ENCODE data around the gene FAM118B.
"Not testable (repeated sequence)": the region's sequence is repeated elsewhere in the genome, so short reads cannot be mapped to it uniquely, and the experiment has no call there.

Gene FAM118B

DNA sequence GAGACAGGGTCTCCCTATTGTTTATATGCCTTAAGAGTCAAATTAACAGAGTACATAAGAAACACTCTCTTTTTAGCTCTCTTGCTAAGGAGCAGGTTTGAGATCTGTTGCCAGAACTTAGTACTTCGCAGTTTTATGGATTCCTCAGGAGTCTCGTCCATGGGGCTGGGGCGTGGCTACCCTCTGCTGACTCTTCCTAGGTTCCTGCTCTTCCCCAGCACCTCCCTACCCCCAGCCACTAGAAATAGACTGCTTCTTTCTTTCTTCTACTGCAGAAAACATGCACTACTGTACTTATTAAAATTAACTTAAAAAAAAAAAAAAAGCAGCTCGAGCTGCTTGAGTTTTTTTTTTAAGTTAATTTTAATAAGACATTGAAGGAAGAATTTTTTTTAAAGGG, 8.0 kb downstream of the FAM118B start:
- no peak for DNase-seq

DNA sequence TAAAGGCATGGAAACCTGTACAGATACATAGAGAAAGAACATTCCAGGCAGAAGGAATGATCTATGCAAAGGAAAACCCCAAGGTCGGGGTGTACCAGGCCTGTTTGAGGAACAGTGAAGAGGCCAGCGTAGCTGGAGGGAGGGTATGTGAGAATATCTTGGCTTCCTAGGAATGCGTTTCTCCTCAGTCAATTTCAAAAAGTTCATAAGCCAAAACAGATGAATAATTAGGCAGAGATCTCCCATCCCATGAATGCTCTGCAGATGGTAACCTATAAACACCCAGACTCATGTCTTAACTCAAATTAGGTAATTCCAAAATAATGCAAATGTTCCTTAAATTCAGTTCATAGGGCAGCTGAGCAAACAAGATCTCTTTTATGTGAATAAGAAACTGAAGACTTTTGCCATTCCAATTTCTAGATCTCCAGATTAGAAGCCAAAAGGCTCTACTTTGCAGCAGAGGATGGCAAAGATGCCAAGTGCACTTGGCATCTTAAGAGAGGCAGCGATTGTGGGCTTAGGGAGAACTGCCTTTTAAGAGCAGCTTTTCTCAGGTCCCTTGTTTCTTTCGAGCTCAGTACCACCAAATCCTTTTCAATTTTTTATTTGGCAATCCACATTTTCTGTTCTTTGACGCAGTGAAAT, 13.2 kb downstream of the FAM118B start:
- no peak for DNase-seq

DNA sequence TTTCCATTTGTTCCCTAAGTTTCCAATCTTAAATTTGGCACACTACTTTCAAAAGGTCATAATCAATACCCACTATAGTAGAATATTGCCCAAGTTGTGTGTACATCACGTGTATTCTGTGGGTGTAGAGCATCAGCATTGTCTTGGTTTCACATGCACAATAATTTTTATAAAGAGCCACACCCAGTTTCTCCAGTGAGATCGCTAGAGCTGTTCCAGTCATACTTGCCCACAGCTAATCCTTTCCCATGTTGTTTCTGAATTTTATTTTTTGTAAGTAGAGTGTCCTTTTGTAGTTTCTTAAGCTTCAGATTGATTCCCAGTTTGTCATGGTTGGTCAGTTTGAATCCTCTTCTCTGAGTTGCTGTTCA, 13.7 kb downstream of the FAM118B start:
- no peak for DNase-seq

DNA sequence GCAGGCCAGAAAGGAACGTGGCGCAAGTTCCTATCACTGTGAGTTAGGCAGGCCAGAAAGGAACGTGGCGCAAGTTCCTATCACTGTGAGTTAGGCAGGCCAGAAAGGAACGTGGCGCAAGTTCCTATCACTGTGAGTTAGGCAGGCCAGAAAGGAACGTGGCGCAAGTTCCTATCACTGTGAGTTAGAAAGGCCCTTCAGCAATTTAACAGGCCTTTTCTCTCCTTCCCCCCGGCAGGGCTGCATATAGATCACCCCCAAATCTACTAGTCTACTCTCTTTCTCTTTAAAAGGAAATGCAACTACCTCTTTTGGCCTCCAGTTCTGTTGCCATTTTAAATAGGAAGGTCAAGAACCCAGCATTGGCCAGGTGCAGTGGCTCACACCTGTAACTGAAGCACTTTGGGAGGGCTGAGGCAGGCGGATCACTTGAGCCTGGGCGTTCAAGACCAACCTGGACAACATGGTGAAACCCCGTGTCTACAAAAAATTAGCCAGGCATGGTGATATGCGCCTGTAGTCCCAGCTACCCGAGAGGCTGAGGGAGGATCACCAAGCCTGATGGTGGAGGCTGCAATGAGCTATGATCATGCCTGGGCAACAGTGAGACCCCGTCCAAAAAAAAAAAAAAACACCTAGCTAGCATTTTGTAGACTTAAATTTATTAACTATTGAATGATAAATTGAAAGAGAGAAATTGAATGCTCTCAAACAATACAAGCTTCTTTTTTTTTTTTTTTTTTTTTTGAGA, 14.9 kb downstream of the FAM118B start:
- no peak for DNase-seq

DNA sequence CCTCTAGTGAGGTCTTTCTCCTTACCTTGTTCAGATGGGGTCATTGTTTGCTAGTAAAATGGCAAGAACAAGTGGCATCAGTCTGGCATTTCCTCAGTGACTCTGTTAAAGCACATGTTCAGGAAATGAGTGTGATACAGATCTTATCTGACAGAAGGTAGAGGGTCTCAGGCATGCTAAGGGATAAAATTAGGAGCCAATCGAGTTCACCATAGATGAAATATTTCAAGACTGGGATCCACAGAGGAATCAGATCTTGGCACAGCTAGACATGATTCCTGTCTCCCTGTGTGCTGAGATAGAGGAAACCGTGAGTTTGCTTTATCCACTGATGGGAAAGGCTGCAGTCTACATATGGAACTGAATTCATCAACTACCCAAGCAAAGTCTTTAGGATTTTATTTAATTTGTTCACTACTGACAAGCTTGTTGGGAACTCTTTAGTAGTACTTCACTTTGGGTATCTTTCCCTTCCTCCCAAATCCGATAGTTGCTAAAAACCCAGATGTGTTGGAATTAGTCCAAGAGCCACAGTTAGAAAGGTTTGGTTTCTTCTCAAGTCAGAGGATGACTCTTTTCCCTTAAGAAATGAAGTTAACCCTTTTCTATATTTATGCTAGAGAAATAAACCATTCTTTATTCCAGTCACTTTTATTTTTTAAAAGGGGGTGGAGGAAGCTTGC, 18.4 kb downstream of the FAM118B start:
- DNase-seq: no peak

DNA sequence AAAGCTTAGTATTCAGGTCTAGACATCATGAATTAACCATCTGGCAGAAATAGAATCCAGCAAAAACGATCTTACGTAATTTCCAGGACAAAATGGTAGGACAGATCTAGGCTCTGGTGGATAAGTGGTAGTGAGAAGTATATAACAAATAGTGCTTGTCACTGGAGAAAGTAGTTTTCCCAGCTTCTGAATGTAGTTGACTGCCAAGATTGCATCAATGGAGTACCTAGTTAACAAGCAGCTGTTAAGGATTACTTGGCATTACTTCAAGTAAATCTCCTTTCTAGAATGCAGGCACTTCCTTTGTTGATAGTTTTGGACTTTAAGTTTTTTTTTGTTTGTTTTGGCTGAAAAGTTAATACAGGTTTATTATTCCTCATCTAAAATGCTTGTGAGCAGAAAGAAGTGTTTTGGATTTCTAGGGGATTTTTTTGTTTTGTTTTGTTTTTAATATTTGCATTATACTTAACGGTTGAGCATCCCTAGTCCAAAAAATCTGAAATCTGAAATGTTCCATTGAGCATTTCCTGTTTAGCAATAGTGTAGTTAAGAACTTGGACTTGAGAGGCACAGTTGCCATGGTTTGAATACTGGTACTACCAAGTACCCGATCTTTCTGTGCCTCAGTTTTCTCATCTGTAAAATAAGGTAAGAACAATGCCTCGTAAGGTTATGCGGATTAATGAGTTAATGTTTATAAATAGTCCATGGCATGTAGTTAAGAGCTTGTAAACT, 20.3 kb downstream of the FAM118B start:
- no peak for DNase-seq

DNA sequence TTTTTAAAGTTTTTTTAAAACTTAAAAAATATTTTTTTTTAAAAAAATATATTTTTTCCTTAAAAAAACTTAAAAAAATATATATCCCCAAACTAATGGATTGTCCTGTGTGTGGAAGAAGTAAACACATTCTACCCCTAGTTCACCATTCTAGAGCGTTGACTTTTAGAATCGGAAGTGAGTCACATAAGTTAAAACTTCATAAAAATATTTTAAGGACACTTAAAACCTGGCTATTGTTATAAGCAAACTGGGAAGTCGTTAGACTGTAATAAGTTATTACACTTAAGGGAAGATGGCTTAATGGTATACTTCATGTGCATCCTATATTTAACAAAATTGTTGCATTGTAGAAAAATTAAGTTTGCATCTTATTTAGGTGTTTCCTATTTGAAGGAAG, 21.1 kb downstream of the FAM118B start:
- no peak for DNase-seq

DNA sequence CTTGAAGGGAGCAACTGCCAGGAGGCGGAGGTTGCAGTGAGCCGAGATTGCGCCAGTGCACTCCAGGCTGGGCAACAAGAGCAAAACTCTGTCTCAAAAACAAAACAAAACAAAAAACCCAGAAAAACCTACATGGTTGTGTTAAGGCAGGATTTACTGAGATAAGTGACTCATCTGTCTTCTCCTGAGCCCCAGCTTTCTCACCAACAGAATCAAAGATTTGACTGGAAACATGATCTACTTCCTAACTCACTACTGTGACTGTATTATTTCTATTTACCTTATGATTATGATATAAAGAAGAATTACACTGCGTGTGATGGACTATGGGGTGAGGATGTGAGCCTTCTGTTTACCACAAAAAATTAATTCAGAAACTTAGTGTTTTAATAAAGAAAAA, 21.8 kb downstream of the FAM118B start:
- DNase-seq: no peak

DNA sequence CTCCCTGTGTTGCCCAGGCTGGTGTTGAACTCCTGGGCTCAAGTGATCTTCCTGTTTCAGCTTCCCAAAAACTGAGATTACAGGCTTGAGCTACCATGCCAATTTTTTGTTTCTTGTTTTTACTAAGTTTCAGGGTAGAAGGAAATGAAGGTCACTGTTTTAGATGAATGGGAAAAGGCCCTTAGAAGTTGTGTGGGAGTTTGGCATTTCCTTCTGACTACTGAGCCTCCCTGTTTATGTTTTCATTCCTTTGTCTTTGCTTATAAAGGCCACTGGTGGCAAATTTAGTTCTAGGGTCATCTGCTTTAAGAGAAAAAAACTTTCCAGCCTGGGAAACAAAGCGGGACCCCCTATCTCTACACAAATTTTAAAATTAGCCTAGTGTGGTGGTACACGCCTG, 35.1 kb downstream of the FAM118B start:
- DNase-seq: no peak

DNA sequence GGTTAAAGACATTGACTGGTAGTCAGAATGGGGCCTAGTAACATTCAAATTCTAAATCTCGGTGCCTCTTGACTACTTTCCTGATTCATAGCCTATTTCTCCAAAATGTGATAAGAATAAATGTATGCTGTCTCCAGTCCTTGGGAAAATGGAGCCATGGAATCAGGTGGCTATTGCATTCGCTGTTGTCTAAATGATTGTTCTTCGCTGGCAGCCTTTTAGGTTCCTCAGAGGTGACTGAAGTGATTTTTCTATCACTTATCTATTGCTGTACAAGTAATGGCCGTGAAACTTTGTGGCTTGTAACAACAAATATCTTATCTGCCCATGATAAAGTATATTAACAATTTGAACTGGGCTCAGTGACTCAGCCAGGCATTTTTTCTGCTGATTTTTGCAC, 41.7 kb downstream of the FAM118B start:
- DNase-seq: no peak

DNA sequence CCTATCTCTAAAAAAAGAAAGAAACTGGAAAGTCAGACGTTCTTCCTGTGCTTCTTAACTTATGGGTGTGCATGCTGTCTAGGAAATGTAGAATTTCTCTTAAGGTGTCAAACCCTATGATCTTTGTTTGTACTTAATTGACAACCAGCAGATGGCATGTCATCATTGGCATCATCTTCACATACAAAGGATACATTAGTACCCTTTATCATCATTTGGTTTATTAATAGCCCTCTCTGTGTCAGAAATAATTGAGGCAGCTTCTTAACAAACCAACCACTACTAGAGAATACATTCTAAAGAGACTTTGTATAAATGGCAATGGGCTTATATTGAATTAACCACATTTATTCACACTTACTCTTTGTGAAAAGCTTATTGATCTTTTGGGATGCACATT, 43.2 kb downstream of the FAM118B start:
- DNase-seq: no peak

DNA sequence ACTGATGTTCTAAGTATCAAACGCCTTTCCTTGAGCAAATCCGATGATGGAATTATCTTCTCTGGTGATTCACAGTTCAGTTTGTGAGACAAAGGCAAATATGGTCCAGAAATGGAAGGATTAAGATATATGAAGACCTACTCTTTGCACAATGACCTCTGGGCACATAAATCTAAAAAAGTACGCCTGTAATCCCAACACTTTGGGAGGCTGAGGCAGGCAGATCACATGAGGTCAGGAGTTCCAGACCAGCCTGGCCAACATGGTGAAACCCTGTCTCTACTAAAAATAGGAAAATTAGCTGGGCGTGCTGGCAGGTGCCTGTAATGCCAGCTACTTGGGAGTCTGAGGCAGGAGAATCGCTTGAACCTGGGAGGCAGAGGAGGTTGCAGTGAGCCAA, 43.9 kb downstream of the FAM118B start:
- DNase-seq: not testable (repeated sequence)

DNA sequence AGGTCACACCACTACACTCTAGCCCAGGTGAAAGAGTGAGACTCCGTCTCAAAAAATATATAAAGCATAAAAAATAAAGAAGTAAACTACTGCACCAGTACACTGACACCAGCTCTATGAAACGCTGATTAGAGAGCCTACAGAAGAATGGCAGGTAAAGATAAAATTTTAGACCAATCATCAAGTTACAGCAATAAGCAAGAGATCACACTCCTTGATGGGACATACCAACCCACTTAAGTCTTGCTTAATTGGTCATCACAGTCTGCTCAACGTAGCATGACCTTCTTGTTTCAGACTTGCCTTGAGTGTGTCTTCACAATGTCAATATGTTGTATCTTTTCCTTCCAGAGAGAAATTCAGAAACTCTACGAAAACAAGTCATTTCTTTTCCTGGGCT, 44.6 kb downstream of the FAM118B start:
- no peak for DNase-seq

DNA sequence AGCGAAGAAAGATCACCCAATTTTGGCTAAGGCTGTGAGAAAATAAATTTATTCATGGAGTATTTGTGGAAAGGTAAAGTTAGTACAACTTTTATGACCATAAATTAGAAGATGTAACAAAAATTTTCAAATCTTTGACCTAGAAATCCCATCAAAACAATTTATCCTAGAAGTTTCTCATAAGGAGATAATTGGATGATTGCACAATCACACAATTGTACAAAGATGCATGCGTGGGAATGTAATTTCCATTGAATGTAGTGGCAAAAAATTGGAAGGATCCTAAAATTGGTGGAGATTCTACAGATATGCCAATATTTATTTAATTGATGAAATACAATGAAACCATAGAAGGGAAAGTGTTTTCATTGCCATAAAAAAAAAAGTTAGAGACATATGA, 45.6 kb downstream of the FAM118B start:
- DNase-seq: no peak

DNA sequence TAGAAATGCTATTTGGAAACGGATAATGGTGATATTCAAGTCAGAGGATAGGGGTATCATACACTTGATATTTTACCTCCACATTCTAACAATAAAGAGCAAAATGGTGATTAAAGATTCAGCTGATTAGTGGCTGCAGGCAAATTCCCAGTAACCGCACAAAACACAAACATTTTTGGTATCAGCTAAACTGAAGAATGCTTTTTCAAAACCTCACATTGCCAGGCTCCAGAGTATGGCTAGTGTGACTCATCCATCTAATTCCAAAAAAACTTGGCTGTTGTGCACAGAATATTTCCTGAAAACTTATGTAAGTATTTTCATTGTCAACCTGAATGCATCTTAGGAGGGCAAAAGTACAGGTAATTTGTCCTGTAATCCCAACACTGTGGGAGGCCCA, 46.2 kb downstream of the FAM118B start:
- DNase-seq: no peak

DNA sequence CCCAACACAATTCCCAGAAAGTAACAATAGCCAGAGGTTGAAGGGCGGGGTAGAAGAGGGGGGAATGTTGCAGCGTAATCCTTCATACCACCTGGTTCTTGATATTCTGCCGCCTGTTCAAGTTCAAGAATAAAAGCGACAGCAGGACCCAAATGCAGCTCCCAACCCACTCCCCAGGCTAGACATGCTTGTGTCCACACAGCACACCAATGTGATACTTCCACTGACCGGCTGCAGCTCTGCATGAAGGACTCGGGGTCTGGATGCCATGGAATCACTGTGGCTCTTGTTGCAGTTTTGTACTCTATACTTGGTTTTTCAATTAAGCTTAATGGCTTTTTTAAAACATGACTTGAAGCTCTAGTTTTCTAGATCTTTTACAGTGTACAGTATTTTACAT, 50.6 kb downstream of the FAM118B start:
- no peak for DNase-seq

DNA sequence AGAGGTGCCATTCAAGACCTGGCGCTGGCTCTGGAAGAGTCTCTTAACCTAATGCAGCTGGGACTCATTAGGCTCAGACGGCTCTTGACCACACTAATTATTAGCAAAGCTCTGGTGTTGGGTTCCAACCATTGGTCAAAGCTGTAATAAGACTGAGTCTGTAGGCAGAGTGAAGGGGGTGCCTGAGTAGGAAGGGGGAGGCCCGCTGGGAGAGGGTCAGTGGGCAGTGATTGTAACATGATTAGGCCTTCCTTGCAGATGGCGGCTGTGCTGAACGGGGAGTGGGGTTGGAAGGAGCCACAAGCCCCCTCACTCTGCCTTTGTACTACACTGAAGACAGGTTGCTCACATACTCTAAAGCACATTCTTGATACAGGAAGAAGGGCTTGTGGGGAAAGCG, 51.9 kb downstream of the FAM118B start:
- no peak for DNase-seq

DNA sequence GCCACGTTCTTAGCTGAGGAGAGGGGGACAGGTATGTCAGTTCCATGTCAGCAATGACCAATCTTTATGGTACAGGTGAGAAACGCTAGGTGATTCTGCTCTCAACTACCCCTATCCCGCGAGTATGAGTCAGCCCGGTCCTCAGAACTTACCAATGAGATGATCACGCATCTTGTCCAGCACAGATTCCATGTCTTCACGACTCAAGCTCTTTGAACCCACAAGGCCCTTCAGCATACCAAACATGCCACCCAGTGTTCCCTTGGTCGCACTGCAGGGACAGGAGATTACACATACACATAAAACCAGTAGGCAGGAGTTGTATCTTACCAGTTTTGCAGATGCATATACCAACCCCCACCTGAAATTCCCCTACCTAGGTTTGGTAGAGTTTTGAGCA, 54.2 kb downstream of the FAM118B start:
- peak; percentile 43 for DNase-seq

DNA sequence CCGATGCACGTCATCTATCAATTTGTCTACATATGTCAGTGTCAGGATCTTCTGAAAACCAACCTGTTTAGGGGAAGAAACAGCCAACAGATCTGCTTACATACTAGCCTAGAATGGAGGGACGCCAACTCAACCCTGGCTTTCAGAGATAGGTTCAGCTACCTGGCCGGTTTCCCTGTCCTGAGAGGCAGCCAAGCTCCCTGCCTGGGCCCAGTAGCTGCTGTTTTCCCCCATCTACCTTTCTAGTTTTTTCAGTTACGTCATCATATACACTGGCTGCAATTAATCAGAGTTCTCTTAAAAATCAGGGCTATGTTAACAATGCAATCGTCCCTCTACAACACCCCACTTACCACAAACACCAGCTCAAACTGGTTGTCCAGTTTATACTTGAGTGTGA, 56.1 kb downstream of the FAM118B start:
- DNase-seq: no peak

DNA sequence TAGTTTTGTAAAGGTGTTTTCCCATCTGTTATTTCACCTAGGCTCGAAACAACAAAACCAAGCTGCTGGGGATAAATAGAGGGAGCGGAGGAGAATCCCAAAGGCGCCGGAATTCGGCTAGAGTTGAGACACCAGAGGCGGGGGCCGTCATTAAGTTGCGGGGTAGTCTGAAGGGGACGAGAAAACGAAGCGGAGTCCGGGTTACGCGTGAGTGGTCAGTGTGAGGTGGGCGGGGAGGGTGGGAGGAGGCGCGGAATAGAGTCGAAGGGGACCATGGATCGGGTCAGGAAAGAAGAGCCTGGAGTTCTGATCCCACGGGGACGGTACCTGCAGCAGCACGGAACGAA, 56.8 kb downstream of the FAM118B start:
- no peak for DNase-seq

DNA sequence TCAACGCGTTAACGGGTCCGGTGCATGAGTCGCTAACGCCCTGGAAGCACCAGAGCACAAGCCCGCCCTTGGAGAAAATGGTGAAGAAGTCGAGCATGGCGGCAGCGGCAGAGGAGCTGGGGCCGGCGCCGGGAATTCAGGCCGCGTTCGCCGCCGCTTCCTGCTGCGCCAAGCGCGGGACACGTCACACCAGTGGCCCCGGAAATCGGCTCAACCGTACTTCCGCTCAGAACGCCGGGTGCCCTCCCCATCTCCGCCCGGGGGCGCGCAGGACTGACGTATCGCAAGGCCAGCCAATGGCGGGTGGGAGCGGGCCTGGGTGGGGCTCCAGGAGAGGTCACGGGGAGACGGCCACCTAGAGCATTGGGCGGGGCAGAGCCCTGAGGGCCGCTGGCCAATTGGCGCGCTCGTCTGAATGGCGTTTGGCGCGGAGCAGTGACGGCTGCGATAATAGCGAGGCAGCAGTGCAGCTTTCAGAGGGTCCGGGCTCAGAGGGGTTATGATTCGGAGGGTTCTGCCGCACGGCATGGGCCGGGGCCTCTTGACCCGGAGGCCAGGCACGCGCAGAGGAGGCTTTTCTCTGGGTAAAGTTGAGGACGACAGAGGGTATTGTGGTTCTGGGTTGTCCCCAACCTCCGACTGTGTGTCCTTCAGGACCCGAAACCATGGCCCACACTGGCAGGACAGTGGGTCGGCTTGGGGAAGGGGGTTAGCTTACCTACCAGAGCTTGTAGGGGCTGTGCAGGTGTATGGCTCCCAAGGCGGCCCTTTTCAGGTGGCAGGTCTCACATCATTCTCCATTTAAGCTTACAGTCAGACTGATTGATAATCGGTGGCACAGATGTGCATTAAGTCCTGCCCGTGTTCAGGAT, 57.4 kb downstream of the FAM118B start, which contains the start of the genes FOXRED1 and SRPRA:
Gene FOXRED1 (plus strand): TSS at position 447 of the 872 bp plus-strand sequence. CDS start 53 bp downstream, at position 500.
Gene SRPRA (minus strand): TSS at position 188 of the 872 bp plus-strand sequence. CDS start 91 bp downstream, at position 97.
- peak; percentile 100 for DNase-seq

DNA sequence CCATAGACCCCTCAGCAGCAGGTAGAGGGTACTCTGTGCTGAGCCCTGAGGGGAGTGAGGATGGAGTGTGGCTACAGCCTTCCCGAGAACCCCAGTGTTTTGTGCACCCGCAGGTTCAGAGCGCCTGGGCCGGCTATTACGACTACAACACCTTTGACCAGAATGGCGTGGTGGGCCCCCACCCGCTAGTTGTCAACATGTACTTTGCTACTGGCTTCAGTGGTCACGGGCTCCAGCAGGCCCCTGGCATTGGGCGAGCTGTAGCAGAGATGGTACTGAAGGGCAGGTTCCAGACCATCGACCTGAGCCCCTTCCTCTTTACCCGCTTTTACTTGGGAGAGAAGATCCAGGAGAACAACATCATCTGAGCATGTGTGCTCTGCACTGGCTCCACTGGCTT, 65.7 kb downstream of the FAM118B start:
- DNase-seq: no peak

All from 8988T (cell line).